Trophoblast cell (in vitro differentiated cells and primary cell): ENCODE measurements around the gene WNT5A.

Experiments
- DNase-seq, 2 donors: peaks; one replicate each; pipeline ENCODE4 v3.0.0-alpha.2; 2016
- H2AFZ ChIP-seq: 2 replicates; pipeline ENCODE4 v1.6.1; 2013; ENCODE audit warnings: low read length, moderate library complexity, mild to moderate bottlenecking; ENCODE audit not compliant: insufficient read depth, poor library complexity
- H2AK5ac ChIP-seq: 2 replicates; pipeline ENCODE4 v1.6.1; 2013; ENCODE audit warnings: mild to moderate bottlenecking, low read length
- H2BK120ac ChIP-seq: 2 replicates; pipeline ENCODE4 v1.6.1; 2013; ENCODE audit warnings: low read length, mild to moderate bottlenecking, moderate library complexity; ENCODE audit not compliant: insufficient read depth, poor library complexity
- H2BK12ac ChIP-seq: 2 replicates; pipeline ENCODE4 v1.6.1; 2013; ENCODE audit warnings: mild to moderate bottlenecking, low read length, moderate library complexity
- H2BK5ac ChIP-seq: 2 replicates; pipeline ENCODE4 v1.6.1; 2013; ENCODE audit warnings: low read length, low read depth, moderate library complexity, mild to moderate bottlenecking; ENCODE audit not compliant: poor library complexity
- H3K14ac ChIP-seq: 2 replicates; pipeline ENCODE4 v1.6.1; 2013; ENCODE audit warnings: mild to moderate bottlenecking, low read length
- H3K18ac ChIP-seq: 2 replicates; pipeline ENCODE4 v1.6.1; 2013; ENCODE audit warnings: mild to moderate bottlenecking, low read length
- H3K23ac ChIP-seq: 2 replicates; pipeline ENCODE4 v1.6.1; 2013; ENCODE audit warnings: low read length
- H3K27ac ChIP-seq: 2 replicates; pipeline ENCODE4 v1.5.1; 2013; ENCODE audit warnings: low read depth, mild to moderate bottlenecking, inconsistent platforms, low read length, moderate library complexity
- H3K27me3 ChIP-seq: 2 replicates; pipeline ENCODE4 v1.6.1; 2013; ENCODE audit warnings: inconsistent platforms, mild to moderate bottlenecking, low read length, moderate library complexity; ENCODE audit not compliant: insufficient read depth
- H3K36me3 ChIP-seq, 2 experiments: 1 replicate in 1 of 2; 2 replicates in 1 of 2; pipeline ENCODE4 v1.6.1; 2013; ENCODE audit warnings: low read length in 2 of 2, mild to moderate bottlenecking in 2 of 2, moderate library complexity in 1 of 2; ENCODE audit not compliant: insufficient read depth in 2 of 2, control insufficient read depth in 1 of 2
- H3K4ac ChIP-seq: 2 replicates; pipeline ENCODE4 v1.6.1; 2013; ENCODE audit warnings: low read depth, mild to moderate bottlenecking, low read length, moderate library complexity
- H3K4me1 ChIP-seq, 2 experiments: 1 replicate in 1 of 2; 2 replicates in 1 of 2; pipeline ENCODE4 v1.6.1; 2013; ENCODE audit warnings: low read length in 2 of 2, mild to moderate bottlenecking in 2 of 2, moderate library complexity in 1 of 2; ENCODE audit not compliant: insufficient read depth in 2 of 2, control insufficient read depth in 1 of 2
- H3K4me2 ChIP-seq: 2 replicates; pipeline ENCODE4 v1.6.1; 2013; ENCODE audit warnings: inconsistent platforms, mild to moderate bottlenecking, low read length, moderate library complexity
- H3K4me3 ChIP-seq: 2 replicates; pipeline ENCODE4 v1.5.1; 2013; ENCODE audit warnings: mild to moderate bottlenecking, low read depth, low read length, inconsistent platforms
- H3K79me1 ChIP-seq: one replicate; pipeline ENCODE4 v1.6.1; 2013; ENCODE audit warnings: low read length
- H3K79me2 ChIP-seq: 2 replicates; pipeline ENCODE4 v1.6.1; 2013; ENCODE audit warnings: low read length, mild to moderate bottlenecking; ENCODE audit not compliant: control insufficient read depth, insufficient read depth, poor library complexity
- H3K9ac ChIP-seq: 2 replicates; pipeline ENCODE4 v1.6.1; 2013; ENCODE audit warnings: mild to moderate bottlenecking, low read length
- H3K9me3 ChIP-seq: 2 replicates; pipeline ENCODE4 v1.6.1; 2013; ENCODE audit warnings: low read depth, mild to moderate bottlenecking, control low read depth, inconsistent platforms, low read length; ENCODE audit not compliant: insufficient read depth
- H4K12ac ChIP-seq: 2 replicates; pipeline ENCODE4 v1.6.1; 2013; ENCODE audit warnings: low read depth, mild to moderate bottlenecking, low read length, moderate library complexity
- H4K8ac ChIP-seq: 2 replicates; pipeline ENCODE4 v1.6.1; 2013; ENCODE audit warnings: low read depth, mild to moderate bottlenecking, low read length, moderate library complexity
- H4K91ac ChIP-seq: one replicate; pipeline ENCODE4 v1.6.1; 2013; ENCODE audit warnings: low read depth, mild to moderate bottlenecking, low read length, moderate library complexity
- WGBS: extraction: QIAGEN DNeasy Blood & Tissue Kit; methylation state at CpG from one replicate; pipeline ENCODE4 v1.1.7; 2013; ENCODE audit warnings: missing lambda C conversion rate; ENCODE audit not compliant: insufficient read length, insufficient coverage; ENCODE audit errors: extremely low coverage; 5-methylcytosine and 5-hydroxymethylcytosine counted together

Gene WNT5A

DNA sequence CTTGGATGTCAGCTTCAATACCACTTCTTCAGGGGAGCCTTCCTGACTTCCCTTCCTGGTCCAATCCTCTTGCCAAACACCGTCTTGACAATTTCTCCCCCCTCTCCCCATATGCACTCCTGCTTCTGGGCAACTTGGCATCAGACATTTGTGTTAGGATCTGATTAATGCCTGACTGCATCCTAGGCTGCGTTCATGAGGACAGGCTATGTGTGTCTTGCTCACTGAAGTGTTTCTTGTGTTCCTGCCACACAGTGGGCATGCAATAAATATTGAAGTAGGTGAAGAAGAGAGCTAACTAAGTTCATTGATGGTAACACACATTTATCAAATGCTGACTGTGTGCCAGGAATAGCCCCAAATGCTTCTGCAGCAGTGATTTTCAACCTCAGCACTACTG, 36.4 kb upstream of the WNT5A start:
- Histone ChIP-seq H3K79me1 (peaks cover 3% of the 10 kb centered on the region), H3K79me2 (no peaks in the 10 kb centered on the region), H3K4ac (no peak overlapping the region), H3K27me3 (no peaks in the 10 kb centered on the region), H3K4me1 (peaks cover 15 to 18% of the 10 kb centered on the region in 2 experiments), H3K9me3 (no peaks in the 10 kb centered on the region), H3K4me3 (no peak overlapping the region), H2BK5ac (no peak overlapping the region), H2AFZ (no peak overlapping the region), H3K18ac (no peak overlapping the region), H2BK12ac (no peak overlapping the region), H3K23ac (no peak overlapping the region), H4K8ac (no peak overlapping the region), H3K14ac (no peak overlapping the region), H3K36me3 (no peaks in the 10 kb centered on the region), H4K91ac (no peak overlapping the region), H2AK5ac (no peak overlapping the region), H4K12ac (no peak overlapping the region), H3K4me2 (no peak overlapping the region), H2BK120ac (no peak overlapping the region), H3K27ac (no peak overlapping the region), H3K9ac (no peak overlapping the region)
- no peak for DNase-seq
- no CpG with 5 or more reads among the region's 2 CpGs for WGBS

DNA sequence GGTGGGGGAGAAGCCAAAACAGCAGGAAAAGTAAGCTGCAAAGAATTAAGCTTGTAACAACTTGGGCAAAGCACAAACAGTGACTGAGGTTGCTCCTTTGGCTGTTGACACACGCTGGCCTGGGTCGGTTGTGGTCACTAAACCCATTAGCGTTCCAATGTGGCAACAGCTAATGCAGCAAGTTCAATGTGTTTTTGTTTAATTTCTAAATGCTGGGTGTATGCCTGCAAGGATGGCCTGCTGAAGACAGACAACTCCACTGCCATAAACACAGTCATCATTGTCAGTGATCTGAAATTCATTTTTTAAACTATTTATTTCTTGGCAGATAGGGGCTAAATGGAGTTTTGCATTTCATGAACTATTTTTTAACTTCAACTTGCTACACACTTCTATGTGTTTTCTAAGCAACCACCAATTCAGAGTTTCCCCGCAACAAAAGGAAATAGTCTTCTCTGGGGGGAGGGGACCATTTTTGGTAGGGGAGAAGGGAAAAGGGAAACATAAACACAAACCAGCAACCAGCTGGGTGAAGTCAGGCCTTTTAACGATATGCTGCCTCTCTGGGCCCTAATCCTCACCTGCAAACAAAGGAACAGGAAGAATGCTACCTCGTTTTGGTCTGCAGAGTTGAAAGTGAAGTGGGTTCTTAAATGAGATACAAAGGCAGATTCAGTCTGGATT, 34.8 kb upstream of the WNT5A start:
- Histone ChIP-seq H3K4me2 (no peak overlapping the region), H3K4ac (no peak overlapping the region), H3K79me1 (peaks cover 3% of the 10 kb centered on the region), H4K91ac (no peak overlapping the region), H3K27ac (no peak overlapping the region), H2AK5ac (no peak overlapping the region), H3K9ac (no peak overlapping the region), H3K18ac (no peak overlapping the region), H3K9me3 (no peaks in the 10 kb centered on the region), H3K4me1 (peaks cover 15 to 18% of the 10 kb centered on the region in 2 experiments), H3K36me3 (no peaks in the 10 kb centered on the region), H2BK12ac (peak overlapping the region; percentile 5), H2BK120ac (no peak overlapping the region), H4K8ac (peak overlapping the region; percentile 50), H4K12ac (no peak overlapping the region), H3K79me2 (no peaks in the 10 kb centered on the region), H3K4me3 (no peak overlapping the region), H3K14ac (no peak overlapping the region), H3K23ac (no peak overlapping the region), H2AFZ (no peak overlapping the region), H3K27me3 (no peaks in the 10 kb centered on the region), H2BK5ac (no peak overlapping the region)
- no peak for DNase-seq
- WGBS = no CpG with 5 or more reads among the region's 6 CpGs

DNA sequence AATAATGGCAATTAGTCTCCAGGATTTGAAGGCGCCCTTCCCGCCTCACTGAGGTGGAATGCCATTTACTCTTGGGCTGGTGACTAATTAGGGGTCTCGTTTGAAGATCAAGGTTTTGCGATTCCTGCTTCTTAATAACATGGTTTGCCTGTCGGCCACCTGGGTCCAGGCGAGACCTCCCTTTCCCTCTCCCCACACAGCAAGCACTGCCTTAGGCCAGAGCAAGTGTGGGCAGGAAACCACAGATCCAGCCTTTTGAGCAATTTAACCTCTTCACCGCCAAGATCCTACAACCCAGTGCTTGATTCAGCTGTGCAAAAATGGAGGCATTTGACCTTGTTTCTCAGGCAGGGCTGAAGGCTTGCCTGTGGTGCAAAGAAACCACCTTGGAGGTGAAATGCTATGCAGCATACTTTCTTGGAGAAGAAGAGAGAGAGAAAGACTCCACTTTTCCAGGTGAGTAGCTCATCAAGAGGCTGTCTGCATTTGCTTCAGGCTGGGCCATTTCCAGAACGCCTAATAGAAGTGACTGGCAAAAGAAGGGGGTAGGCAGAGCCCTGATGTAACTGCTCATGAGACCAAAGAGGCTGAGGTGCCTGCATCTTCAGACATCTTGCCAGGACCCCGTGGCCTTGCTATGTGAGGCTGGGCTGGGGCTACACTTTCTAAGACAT, 34.1 kb upstream of the WNT5A start:
- no peak overlapping the region for H2BK12ac ChIP-seq
- H3K23ac ChIP-seq = no peak overlapping the region
- no peak overlapping the region for H4K91ac ChIP-seq
- H3K9ac ChIP-seq = no peak overlapping the region
- H3K79me2 ChIP-seq = no peaks in the 10 kb centered on the region
- no peak overlapping the region for H3K4ac ChIP-seq
- no peak for DNase-seq
- WGBS = no CpG with 5 or more reads among the region's 9 CpGs
- no peak overlapping the region for H4K12ac ChIP-seq
- no peak overlapping the region for H3K4me3 ChIP-seq
- H2BK5ac ChIP-seq = no peak overlapping the region
- no peak overlapping the region for H2AFZ ChIP-seq
- H3K4me2 ChIP-seq = no peak overlapping the region
- H3K36me3 ChIP-seq = no peaks in the 10 kb centered on the region
- no peak overlapping the region for H3K18ac ChIP-seq
- no peak overlapping the region for H2BK120ac ChIP-seq
- H3K27me3 ChIP-seq = no peaks in the 10 kb centered on the region
- no peaks in the 10 kb centered on the region for H3K9me3 ChIP-seq
- H3K79me1 ChIP-seq = peaks cover 3% of the 10 kb centered on the region
- H3K27ac ChIP-seq = no peak overlapping the region
- no peak overlapping the region for H4K8ac ChIP-seq
- peaks cover 15 to 18% of the 10 kb centered on the region in 2 experiments for H3K4me1 ChIP-seq
- no peak overlapping the region for H2AK5ac ChIP-seq
- H3K14ac ChIP-seq = no peak overlapping the region

DNA sequence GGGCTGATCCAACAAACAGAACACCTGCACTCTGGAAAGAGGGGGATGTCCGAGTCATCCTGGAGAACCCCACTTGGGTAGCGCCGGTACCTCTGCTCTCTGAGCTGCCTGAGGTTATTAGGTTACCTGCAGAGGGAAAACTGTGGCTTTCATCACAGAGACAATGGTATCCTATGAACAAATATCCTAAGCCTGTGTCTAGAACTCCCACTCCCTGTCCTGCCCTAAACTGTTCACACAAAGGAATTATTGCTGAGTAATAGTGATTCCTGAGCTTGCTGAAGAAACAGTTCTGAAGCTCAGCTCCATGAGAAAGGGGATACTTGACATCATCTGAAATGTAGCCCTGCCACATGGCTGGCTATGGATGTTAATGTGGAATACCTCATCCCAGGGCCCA, 31.9 kb upstream of the WNT5A start:
- no peak for DNase-seq
- peaks cover 3% of the 10 kb centered on the region for H3K79me1 ChIP-seq
- WGBS = no CpG with 5 or more reads among the region's 3 CpGs

More for the DNA sequence above, 31.9 kb upstream of the WNT5A start:
- no peaks in the 10 kb centered on the region for H3K9me3 ChIP-seq
- no peak overlapping the region for H2BK5ac ChIP-seq
- no peak overlapping the region for H3K23ac ChIP-seq
- H3K4me1 ChIP-seq = peaks cover 15 to 18% of the 10 kb centered on the region in 2 experiments
- H3K9ac ChIP-seq = no peak overlapping the region
- no peak overlapping the region for H3K4me2 ChIP-seq
- no peaks in the 10 kb centered on the region for H3K79me2 ChIP-seq
- H2BK12ac ChIP-seq = peak overlapping the region; percentile 46
- H3K27me3 ChIP-seq = no peaks in the 10 kb centered on the region
- no peaks in the 10 kb centered on the region for H3K36me3 ChIP-seq
- no peak overlapping the region for H3K4ac ChIP-seq
- no peak overlapping the region for H2BK120ac ChIP-seq
- no peak overlapping the region for H4K8ac ChIP-seq
- no peak overlapping the region for H4K91ac ChIP-seq
- no peak overlapping the region for H3K14ac ChIP-seq
- H3K18ac ChIP-seq = no peak overlapping the region
- H2AK5ac ChIP-seq = no peak overlapping the region
- H2AFZ ChIP-seq = no peak overlapping the region
- no peak overlapping the region for H3K27ac ChIP-seq
- no peak overlapping the region for H4K12ac ChIP-seq
- H3K4me3 ChIP-seq = no peak overlapping the region
